Panc1 (cell line): ENCODE measurements around the gene WDR82. TPM values are rescaled to one million over a fixed set of nuclear protein-coding genes. Genes with fewer than 3 reads are reported as not detected.

ENCODE experiments used
- ATAC-seq: fragments of 200-7000 bp; cut with Tn5 transposase; 2 replicates; pipeline ENCODE4 v1.9.1; 2020; ENCODE audit warnings: mild to moderate bottlenecking, moderate library complexity
- BruUV-seq: library from RNA; stranded (reverse); fragments of 400-500 nt; replicated peaks from 2 replicates; lab custom pipeline; 2021; lab: Mats Ljungman, UMichigan
- CTCF ChIA-PET: fragments of 300-600 bp; sonication (Branson Sonifier 250); formaldehyde crosslinking; loops from one replicate; lab custom pipeline; 2022; ENCODE audit warnings: antibody characterized with exemption; lab: Charles Lee
- POLR2A ChIA-PET: fragments of 300-600 bp; sonication (Branson Sonifier 250); formaldehyde crosslinking; loops from one replicate; lab custom pipeline; 2022; ENCODE audit warnings: antibody characterized with exemption; lab: Charles Lee
- DNase-seq: peaks from one replicate; pipeline ENCODE4 v3.0.0-alpha.2; 2010; ENCODE audit warnings: low read depth, low spot score
- H3K27ac ChIP-seq: 2 replicates; pipeline ENCODE4 v1.5.1; 2011; ENCODE audit warnings: mild to moderate bottlenecking, low read length, inconsistent platforms
- H3K27me3 ChIP-seq: fragments of 200-500 bp; sonication (Bioruptor generic); 2 replicates; pipeline ENCODE4 v1.6.0; 2014; ENCODE audit warnings: low read length, inconsistent platforms; ENCODE audit not compliant: control insufficient read depth, insufficient read depth
- H3K36me3 ChIP-seq: fragments of 200-500 bp; sonication (Bioruptor generic); 2 replicates; pipeline ENCODE4 v1.5.1; 2014; ENCODE audit warnings: inconsistent platforms, mild to moderate bottlenecking, low read length, moderate library complexity; ENCODE audit not compliant: control insufficient read depth, insufficient read depth
- H3K4me1 ChIP-seq: 2 replicates; pipeline ENCODE4 v1.5.1; 2011; ENCODE audit warnings: inconsistent platforms, mild to moderate bottlenecking, low read length, moderate library complexity; ENCODE audit not compliant: control insufficient read depth, insufficient read depth
- H3K4me3 ChIP-seq, 2 experiments: 2 replicates each; pipeline ENCODE4 v1.5.1; 2011 to 2012; ENCODE audit warnings: low read depth in 2 of 2, low read length in 2 of 2, mild to moderate bottlenecking in 2 of 2, inconsistent platforms in 1 of 2, moderate library complexity in 1 of 2
- H3K9me3 ChIP-seq: fragments of 200-500 bp; sonication (Bioruptor generic); 2 replicates; pipeline ENCODE4 v1.5.1; 2014; ENCODE audit warnings: low read depth, mild to moderate bottlenecking, inconsistent platforms, low read length, moderate library complexity; ENCODE audit not compliant: control insufficient read depth, insufficient read depth
- CTCF ChIP-seq: fragments of 450-650 bp; IDR thresholded peaks from 2 replicates; pipeline ENCODE4 v1.5.1; 2017; ENCODE audit warnings: mild to moderate bottlenecking
- POLR2AphosphoS5 ChIP-seq: IDR thresholded peaks from 2 replicates; pipeline ENCODE4 v1.6.1; 2012; ENCODE audit warnings: mild to moderate bottlenecking, low read depth, low read length, moderate library complexity
- SIN3A ChIP-seq: IDR thresholded peaks from 2 replicates; pipeline ENCODE4 v1.6.1; 2012; ENCODE audit warnings: low read depth, mild to moderate bottlenecking, low read length, moderate library complexity, borderline replicate concordance; ENCODE audit not compliant: insufficient read depth
- TCF7L2 ChIP-seq: IDR thresholded peaks from 2 replicates; pipeline ENCODE4 v1.6.1; 2011; ENCODE audit warnings: mild to moderate bottlenecking, low read depth, low read length, inconsistent platforms
- in situ Hi-C: cut with HindIII; loops from 2 replicates; pipeline ENCODE4 v1.10.0; 2016; ENCODE audit warnings: low sequenced_read_pairs, low pct_unique_long_range_greater_than_20kb
- intact Hi-C: fragments of 100-400 bp; cut with micrococcal nuclease; formaldehyde crosslinking; loops from one replicate; pipeline ENCODE4 v1.10.0; 2022; ENCODE audit not compliant: unreplicated experiment
- total RNA-seq: library from RNA; stranded (reverse); gene quantifications from one replicate; pipeline ENCODE4 v1.2.1, GENCODE V29; 2021; ENCODE audit not compliant: unreplicated experiment
- TF ChIP-seq, protein P1 (sequence below), 2 experiments: IDR thresholded peaks; 2 replicates each; pipeline ENCODE4 v1.6.1; 2011 to 2012; ENCODE audit warnings: low read depth in 2 of 2, control low read depth in 1 of 2, low read length in 1 of 2, mild to moderate bottlenecking in 1 of 2, moderate library complexity in 1 of 2; ENCODE audit not compliant: insufficient read depth in 1 of 2

WDR82 gene
- total RNA-seq, 1 experiment from 2014 or later: 57.9 TPM

DNA sequence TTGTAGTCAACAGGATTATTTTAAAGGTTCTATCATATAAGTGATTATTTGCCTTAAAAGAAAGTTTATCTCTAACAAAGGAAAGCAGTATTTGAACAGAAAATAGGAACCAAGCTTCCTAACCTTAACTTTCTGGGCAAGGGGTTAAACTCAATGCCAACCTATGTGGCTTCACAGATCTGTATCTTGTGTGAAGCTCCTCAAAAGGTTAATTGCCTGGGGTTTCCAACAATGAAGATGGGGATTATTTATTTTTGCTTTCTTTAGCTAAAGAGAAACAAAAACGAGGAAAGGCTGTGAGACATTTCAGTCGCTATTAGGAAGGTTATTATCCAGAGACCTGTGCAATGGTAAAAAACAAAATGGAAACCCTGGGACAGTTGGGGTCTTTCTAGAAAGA is 1.1 kb upstream of the WDR82 start:
- intact Hi-C loops (no loop called here), in situ Hi-C loops (no loop called here)
- Histone ChIP-seq H3K36me3 (peaks cover 4% of the 10 kb centered on the region; the same call in 1 of the 2 replicates), H3K9me3 (no peaks in the 10 kb centered on the region), H3K27me3 (no peaks in the 10 kb centered on the region), H3K4me1 (peaks cover 27% of the 10 kb centered on the region), H3K4me3 (peak overlapping the region; percentile 82 to 90), H3K27ac (peak overlapping the region; percentile 87)
- TF ChIP-seq TCF7L2 (no peak), POLR2AphosphoS5 (no peak), SIN3A (no peak), CTCF (no peak)
- TF ChIP-seq, protein P1, sequence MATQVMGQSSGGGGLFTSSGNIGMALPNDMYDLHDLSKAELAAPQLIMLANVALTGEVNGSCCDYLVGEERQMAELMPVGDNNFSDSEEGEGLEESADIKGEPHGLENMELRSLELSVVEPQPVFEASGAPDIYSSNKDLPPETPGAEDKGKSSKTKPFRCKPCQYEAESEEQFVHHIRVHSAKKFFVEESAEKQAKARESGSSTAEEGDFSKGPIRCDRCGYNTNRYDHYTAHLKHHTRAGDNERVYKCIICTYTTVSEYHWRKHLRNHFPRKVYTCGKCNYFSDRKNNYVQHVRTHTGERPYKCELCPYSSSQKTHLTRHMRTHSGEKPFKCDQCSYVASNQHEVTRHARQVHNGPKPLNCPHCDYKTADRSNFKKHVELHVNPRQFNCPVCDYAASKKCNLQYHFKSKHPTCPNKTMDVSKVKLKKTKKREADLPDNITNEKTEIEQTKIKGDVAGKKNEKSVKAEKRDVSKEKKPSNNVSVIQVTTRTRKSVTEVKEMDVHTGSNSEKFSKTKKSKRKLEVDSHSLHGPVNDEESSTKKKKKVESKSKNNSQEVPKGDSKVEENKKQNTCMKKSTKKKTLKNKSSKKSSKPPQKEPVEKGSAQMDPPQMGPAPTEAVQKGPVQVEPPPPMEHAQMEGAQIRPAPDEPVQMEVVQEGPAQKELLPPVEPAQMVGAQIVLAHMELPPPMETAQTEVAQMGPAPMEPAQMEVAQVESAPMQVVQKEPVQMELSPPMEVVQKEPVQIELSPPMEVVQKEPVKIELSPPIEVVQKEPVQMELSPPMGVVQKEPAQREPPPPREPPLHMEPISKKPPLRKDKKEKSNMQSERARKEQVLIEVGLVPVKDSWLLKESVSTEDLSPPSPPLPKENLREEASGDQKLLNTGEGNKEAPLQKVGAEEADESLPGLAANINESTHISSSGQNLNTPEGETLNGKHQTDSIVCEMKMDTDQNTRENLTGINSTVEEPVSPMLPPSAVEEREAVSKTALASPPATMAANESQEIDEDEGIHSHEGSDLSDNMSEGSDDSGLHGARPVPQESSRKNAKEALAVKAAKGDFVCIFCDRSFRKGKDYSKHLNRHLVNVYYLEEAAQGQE (IDR thresholded peaks at IDR 0.05; ENCODE audit: insufficient read depth in 1 of 2, low read depth in 2 of 2, low read length in 1 of 2): no peak
- no peak for ATAC-seq
- DNase-seq: no peak
- no TSS peak for BruUV-seq
- ChIA-PET CTCF (no interaction called here), POLR2A (interaction anchor here (0.6 to 0.7 kb wide), 2 partner anchors 16 to 99 kb away, joined by 5 to 8 read pairs; no protein-coding TSS in a partner anchor)

DNA sequence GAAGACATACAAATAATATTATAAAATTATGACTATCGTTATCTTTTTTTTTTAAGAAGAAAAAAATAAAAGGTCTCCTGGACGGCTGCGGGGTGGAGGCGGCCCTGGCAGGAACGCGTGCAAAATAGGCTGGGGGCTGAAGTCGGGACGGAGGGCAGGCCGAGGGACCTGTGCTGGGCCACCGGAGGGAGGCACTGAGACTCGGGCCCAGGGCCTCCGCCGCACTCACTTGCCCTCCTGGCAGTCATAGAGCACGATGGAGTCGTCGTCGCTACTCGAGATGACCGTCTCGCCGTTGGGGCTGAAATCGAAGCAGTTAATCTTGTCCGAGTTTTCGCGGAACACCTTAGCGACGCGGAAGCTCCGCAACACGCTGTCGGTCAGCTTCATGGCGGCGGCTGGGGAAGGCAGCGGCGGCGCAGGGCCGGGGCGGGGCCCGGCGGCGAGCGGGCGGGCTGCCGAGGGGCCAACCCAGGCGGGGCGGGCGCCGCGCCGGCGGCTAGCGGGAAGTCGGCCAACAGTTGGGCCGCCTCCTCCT is 408 bp downstream of the WDR82 start:
- peaks cover 25% of the 10 kb centered on the region for H3K4me1 ChIP-seq
- peak overlapping the region; percentile 84 for H3K27ac ChIP-seq
- intact Hi-C loops: no loop called here
- H3K36me3 ChIP-seq: peaks cover 4% of the 10 kb centered on the region; the same call in 1 of the 2 replicates
- ChIA-PET POLR2A (interaction anchor here (0.6 to 0.7 kb wide), 3 partner anchors 37 to 121 kb away, joined by 3 to 4 read pairs (median 4); no protein-coding TSS in a partner anchor), CTCF (no interaction called here)
- no peak; the same call in 1 of the 2 replicates for TF ChIP-seq CTCF
- peak; percentile 42 for TF ChIP-seq SIN3A
- no peaks in the 10 kb centered on the region for H3K9me3 ChIP-seq
- no peak for DNase-seq
- ATAC-seq: peak; percentile 88
- BruUV-seq: no TSS peak
- in situ Hi-C loops: no loop called here
- peak overlapping the region; percentile 82 to 90 for H3K4me3 ChIP-seq
- no peaks in the 10 kb centered on the region for H3K27me3 ChIP-seq
